ENCODE measurements around the gene RNF220. TPM values are rescaled to one million over a fixed set of nuclear protein-coding genes. Genes with fewer than 3 reads are reported as not detected.

RNF220 gene
- total RNA-seq, 1 donor: 53.2 TPM

DNA sequence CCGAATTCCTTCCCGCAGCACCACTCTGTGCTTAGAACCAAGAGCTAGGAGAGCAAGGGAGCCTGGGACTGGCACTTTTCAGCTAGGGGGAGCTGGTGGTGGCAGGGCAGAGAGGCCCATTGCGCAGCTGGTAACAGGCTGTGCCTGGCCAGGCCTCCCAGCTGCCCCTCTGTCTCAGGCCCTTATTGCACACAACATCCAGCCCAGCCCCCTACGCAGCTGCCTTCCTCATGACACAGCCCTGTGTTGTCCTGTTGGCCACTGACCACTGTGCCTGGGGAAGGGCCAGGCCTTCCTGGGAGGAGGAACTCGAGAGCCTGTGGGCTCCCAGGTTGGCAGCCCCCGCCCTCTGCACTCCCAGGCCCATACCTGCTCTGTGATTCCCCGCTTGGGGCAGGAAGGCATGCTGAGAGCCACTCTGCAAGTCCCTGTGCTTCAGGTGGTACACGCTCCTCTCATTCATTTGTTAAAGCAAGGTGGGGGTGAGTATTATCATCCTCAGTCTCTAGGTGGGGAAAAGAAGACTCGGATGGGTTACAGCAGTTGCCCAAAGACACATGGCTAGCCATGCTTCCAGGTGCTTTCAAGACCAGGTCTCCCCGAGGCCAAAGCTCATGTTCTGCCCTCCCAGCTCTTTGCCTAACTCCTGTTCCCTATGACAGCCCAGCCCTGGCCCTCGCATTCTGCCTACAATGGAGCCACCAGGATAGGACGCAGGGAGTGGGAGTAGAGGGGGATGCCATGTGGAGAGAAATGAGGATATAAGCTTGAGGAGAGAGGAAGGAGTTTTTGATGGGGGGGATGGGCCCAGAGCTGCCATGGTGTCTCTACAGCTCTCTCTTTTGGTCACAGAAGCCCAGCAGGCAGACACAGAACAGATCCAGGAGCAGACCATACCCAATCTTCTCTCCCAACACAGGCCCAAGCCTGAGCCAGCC is 187.4 kb downstream of the RNF220 start:
- Histone ChIP-seq H3K36me3 (ENCODE audit: insufficient read depth, low read length) (no peaks in the 10 kb centered on the region), H3K4me3 (ENCODE audit: insufficient read depth, low read length) (no peak overlapping the region)

DNA sequence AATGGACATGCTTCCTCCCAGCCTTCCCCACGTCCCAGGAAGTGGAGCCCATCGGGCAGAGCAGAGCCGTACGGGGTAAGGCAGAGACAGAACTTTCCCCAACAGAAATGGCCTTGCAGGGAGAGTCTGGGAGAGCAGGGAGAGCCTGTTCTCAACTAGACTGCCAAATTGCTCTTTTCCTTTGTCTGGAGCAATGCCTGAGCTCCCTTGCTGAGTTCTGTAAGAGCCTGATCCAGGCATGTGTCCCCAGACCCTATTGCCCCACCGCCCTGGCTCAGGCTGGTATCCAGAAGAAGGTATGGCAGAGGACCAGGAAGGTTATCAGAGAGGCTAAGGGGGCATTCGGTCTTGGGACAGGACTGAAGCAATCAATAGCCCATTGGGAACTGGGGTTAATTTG is 189.3 kb downstream of the RNF220 start:
- Histone ChIP-seq H3K9me3 (ENCODE audit: low read depth, low read length) (no peaks in the 10 kb centered on the region), H3K4me2 (ENCODE audit: insufficient read depth, low read length) (no peak overlapping the region), H3K4me3 (ENCODE audit: insufficient read depth, low read length) (no peak overlapping the region), H3K27ac (ENCODE audit: low read depth, low read length) (no peak overlapping the region), H3K27me3 (ENCODE audit: insufficient read depth, low read length) (peaks cover 27% of the 10 kb centered on the region), H2AFZ (ENCODE audit: low read length) (no peak overlapping the region), H3K4me1 (ENCODE audit: insufficient read depth, low read length) (peaks cover 3% of the 10 kb centered on the region), H4K20me1 (ENCODE audit: insufficient read depth, low read length) (no peaks in the 10 kb centered on the region), H3K79me2 (ENCODE audit: insufficient read depth, low read length) (no peaks in the 10 kb centered on the region), H3K36me3 (ENCODE audit: insufficient read depth, low read length) (no peaks in the 10 kb centered on the region)
- TF ChIP-seq, protein P1, sequence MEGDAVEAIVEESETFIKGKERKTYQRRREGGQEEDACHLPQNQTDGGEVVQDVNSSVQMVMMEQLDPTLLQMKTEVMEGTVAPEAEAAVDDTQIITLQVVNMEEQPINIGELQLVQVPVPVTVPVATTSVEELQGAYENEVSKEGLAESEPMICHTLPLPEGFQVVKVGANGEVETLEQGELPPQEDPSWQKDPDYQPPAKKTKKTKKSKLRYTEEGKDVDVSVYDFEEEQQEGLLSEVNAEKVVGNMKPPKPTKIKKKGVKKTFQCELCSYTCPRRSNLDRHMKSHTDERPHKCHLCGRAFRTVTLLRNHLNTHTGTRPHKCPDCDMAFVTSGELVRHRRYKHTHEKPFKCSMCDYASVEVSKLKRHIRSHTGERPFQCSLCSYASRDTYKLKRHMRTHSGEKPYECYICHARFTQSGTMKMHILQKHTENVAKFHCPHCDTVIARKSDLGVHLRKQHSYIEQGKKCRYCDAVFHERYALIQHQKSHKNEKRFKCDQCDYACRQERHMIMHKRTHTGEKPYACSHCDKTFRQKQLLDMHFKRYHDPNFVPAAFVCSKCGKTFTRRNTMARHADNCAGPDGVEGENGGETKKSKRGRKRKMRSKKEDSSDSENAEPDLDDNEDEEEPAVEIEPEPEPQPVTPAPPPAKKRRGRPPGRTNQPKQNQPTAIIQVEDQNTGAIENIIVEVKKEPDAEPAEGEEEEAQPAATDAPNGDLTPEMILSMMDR (IDR thresholded peaks at IDR 0.05; ENCODE audit: extremely low read depth, low read depth, low read length): no peak
- no peak for DNase-seq (ENCODE audit: insufficient read length, low spot score, missing footprints)

More for the DNA sequence above, 187.4 kb downstream of the RNF220 start:
- H3K79me2 ChIP-seq (ENCODE audit: insufficient read depth, low read length): no peaks in the 10 kb centered on the region
- peak overlapping the region; percentile 47 for H2AFZ ChIP-seq (ENCODE audit: low read length)
- no peaks in the 10 kb centered on the region for H3K9me3 ChIP-seq (ENCODE audit: low read depth, low read length)
- no peak overlapping the region for H3K27ac ChIP-seq (ENCODE audit: low read depth, low read length)
- H3K4me1 ChIP-seq (ENCODE audit: insufficient read depth, low read length): peaks cover 3% of the 10 kb centered on the region
- H3K4me2 ChIP-seq (ENCODE audit: insufficient read depth, low read length): no peak overlapping the region
- H4K20me1 ChIP-seq (ENCODE audit: insufficient read depth, low read length): no peaks in the 10 kb centered on the region
- no peak for DNase-seq (ENCODE audit: insufficient read length, low spot score, missing footprints)
- peaks cover 23% of the 10 kb centered on the region for H3K27me3 ChIP-seq (ENCODE audit: insufficient read depth, low read length)
- TF ChIP-seq, protein P1 (IDR thresholded peaks at IDR 0.05; ENCODE audit: extremely low read depth, low read depth, low read length): no peak

DNA sequence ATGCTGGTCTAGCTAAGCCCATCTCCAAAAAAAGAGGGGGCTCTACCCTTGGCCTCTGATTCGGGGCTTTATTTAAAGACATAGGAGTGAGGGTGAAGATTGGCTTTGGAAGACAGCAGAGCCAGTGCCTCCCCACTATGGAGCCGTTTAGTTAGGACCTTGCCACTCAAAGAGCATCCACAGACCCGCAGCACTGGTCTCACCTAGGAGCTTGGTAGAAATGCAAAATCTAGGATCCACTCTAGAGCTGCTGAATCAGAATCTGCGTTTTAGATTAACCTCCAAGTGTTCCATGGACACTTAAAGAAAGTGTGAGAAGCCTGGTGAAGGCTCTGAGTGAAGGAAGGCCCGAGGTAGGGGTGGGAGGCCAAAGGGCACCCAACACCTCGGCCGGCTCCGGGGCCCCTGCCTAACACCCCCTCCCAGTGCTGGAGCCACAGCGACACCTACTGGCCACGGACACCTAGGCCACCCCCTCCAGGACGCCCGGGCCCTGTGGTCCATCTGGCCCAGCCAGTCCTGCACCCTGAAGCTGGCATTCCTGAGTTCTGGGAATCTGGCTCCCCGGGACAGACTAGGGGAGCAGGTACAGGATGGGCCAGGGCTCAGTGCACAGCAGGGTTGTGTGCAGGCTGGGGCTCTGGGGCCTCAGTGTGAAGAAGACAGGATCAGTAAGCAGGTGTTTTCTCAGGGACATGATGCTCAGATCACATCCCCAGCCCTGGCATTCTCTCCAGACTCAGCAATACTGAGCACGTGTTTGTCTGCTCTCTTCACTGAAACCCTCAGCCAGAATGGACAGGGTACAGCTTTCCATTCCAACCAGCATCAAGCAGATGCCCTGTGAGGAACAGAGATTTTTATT is 190.0 kb downstream of the RNF220 start:
- peak; percentile 98 for DNase-seq (ENCODE audit: insufficient read length, low spot score, missing footprints)
- TF ChIP-seq, protein P1 (IDR thresholded peaks at IDR 0.05; ENCODE audit: extremely low read depth, low read depth, low read length): peak; percentile 87
- Histone ChIP-seq H3K9me3 (ENCODE audit: low read depth, low read length) (no peaks in the 10 kb centered on the region), H3K4me3 (ENCODE audit: insufficient read depth, low read length) (no peak overlapping the region), H2AFZ (ENCODE audit: low read length) (no peak overlapping the region), H4K20me1 (ENCODE audit: insufficient read depth, low read length) (no peaks in the 10 kb centered on the region), H3K79me2 (ENCODE audit: insufficient read depth, low read length) (no peaks in the 10 kb centered on the region), H3K36me3 (ENCODE audit: insufficient read depth, low read length) (no peaks in the 10 kb centered on the region), H3K4me1 (ENCODE audit: insufficient read depth, low read length) (peaks cover 3% of the 10 kb centered on the region), H3K4me2 (ENCODE audit: insufficient read depth, low read length) (no peak overlapping the region), H3K27me3 (ENCODE audit: insufficient read depth, low read length) (peaks cover 35% of the 10 kb centered on the region), H3K27ac (ENCODE audit: low read depth, low read length) (no peak overlapping the region)

All from osteoblast (primary cell).